H1 (cell line): ENCODE results near the gene RNF214. TPM values are rescaled to one million over a fixed set of nuclear protein-coding genes. Genes with fewer than 3 reads are reported as not detected.

ENCODE experiments used
- CTCF ChIA-PET: fragments of 300-600 bp; sonication (Branson Sonifier 250); formaldehyde crosslinking; loops from one replicate; lab custom pipeline; 2021; ENCODE audit not compliant: partially characterized antibody; lab: Charles Lee
- POLR2A ChIA-PET: fragments of 300-600 bp; sonication (Branson Sonifier 250); formaldehyde crosslinking; loops from one replicate; lab custom pipeline; 2021; ENCODE audit warnings: inconsistent platforms; ENCODE audit not compliant: partially characterized antibody; lab: Charles Lee
- DNase-seq, 2 experiments: peaks; one replicate each; pipeline versions ENCODE4 v3.0.0 to v3.0.0-alpha.2; 2010 to 2022; ENCODE audit warnings: low spot score in 2 of 2, low read depth in 1 of 2, mixed read lengths in 1 of 2
- FAIRE-seq: peaks from 2 replicates; lab custom pipeline; 2011; peaks lifted over from hg19 to GRCh38; lab: Jason Lieb, UNC
- H2AFZ ChIP-seq: 2 replicates; pipeline ENCODE4 v1.8.1; 2012; ENCODE audit warnings: low read length, inconsistent platforms
- H2AK5ac ChIP-seq: 2 replicates; pipeline ENCODE4 v1.6.1; 2013; ENCODE audit warnings: low read depth, low read length
- H2BK120ac ChIP-seq: replicated peaks from 2 replicates; pipeline ENCODE3; 2013; ENCODE audit warnings: low read depth, low read length, inconsistent platforms
- H2BK12ac ChIP-seq: 2 replicates; pipeline ENCODE4 v1.6.1; 2013; ENCODE audit warnings: low read depth, low read length
- H2BK15ac ChIP-seq: 2 replicates; pipeline ENCODE4 v1.6.1; 2013; ENCODE audit warnings: low read length
- H2BK20ac ChIP-seq: 2 replicates; pipeline ENCODE4 v1.6.1; 2013; ENCODE audit warnings: low read length
- H2BK5ac ChIP-seq: 2 replicates; pipeline ENCODE4 v1.6.1; 2013; ENCODE audit warnings: low read depth, low read length
- H3K14ac ChIP-seq: 2 replicates; pipeline ENCODE4 v1.6.1; 2013; ENCODE audit warnings: inconsistent platforms; ENCODE audit not compliant: insufficient read length
- H3K18ac ChIP-seq: 2 replicates; pipeline ENCODE4 v1.6.1; 2013; ENCODE audit warnings: low read length; ENCODE audit errors: extremely low read depth
- H3K23ac ChIP-seq: 2 replicates; pipeline ENCODE4 v1.6.1; 2013; ENCODE audit warnings: inconsistent platforms; ENCODE audit not compliant: insufficient read length
- H3K23me2 ChIP-seq: 2 replicates; pipeline ENCODE4 v1.6.1; 2013; ENCODE audit warnings: low read depth, low read length
- H3K27ac ChIP-seq: 2 replicates; pipeline ENCODE4 v1.6.1; 2011; ENCODE audit warnings: low read depth, low read length, inconsistent platforms
- H3K27me3 ChIP-seq, 4 experiments: replicated peaks in 1 of 4; 1 replicate in 1 of 4; 2 replicates in 3 of 4; pipeline versions ENCODE4 v1.6.1 to v1.8.1; 2011 to 2013; ENCODE audit warnings: low read length in 3 of 4, mild to moderate bottlenecking in 3 of 4, inconsistent platforms in 2 of 4, mixed read lengths in 2 of 4, moderate library complexity in 1 of 4; ENCODE audit not compliant: control insufficient read depth in 3 of 4, insufficient read depth in 3 of 4; ENCODE audit errors: extremely low read depth in 1 of 4
- H3K36me3 ChIP-seq, 4 experiments: 2 replicates each; pipeline versions ENCODE4 v1.6.1 to v1.8.1; 2011 to 2013; ENCODE audit warnings: mild to moderate bottlenecking in 4 of 4, low read length in 3 of 4, moderate library complexity in 2 of 4, control low read depth in 1 of 4, inconsistent platforms in 1 of 4; ENCODE audit not compliant: insufficient read depth in 4 of 4, control insufficient read depth in 2 of 4
- H3K4ac ChIP-seq: replicated peaks from 2 replicates; pipeline ENCODE3; 2013; ENCODE audit warnings: low read length, low read depth, mixed read lengths, inconsistent platforms; ENCODE audit not compliant: insufficient read length
- H3K4me1 ChIP-seq, 4 experiments: replicated peaks in 1 of 4; 1 replicate in 1 of 4; 2 replicates in 3 of 4; pipeline versions ENCODE4 v1.6.1 to v1.8.1; 2011 to 2013; ENCODE audit warnings: low read length in 3 of 4, inconsistent platforms in 2 of 4, mixed read lengths in 1 of 4; ENCODE audit not compliant: insufficient read depth in 4 of 4, control insufficient read depth in 3 of 4
- H3K4me2 ChIP-seq, 2 experiments: 2 replicates each; pipeline versions ENCODE4 v1.6.1 to v1.8.1; 2011 to 2013; ENCODE audit warnings: low read depth in 2 of 2, low read length in 2 of 2, control low read depth in 1 of 2, inconsistent platforms in 1 of 2, mild to moderate bottlenecking in 1 of 2; ENCODE audit not compliant: insufficient read depth in 1 of 2
- H3K4me3 ChIP-seq, 4 experiments: fragments of 200-600, 300-600 bp in 1 of 4; sonication (generic), shearing (Covaris generic), sonication (Bioruptor Twin) in 1 of 4; 2 replicates each; pipeline versions ENCODE4 v1.5.1 to v1.8.1; 2011 to 2016; ENCODE audit warnings: low read length in 4 of 4, low read depth in 3 of 4, control low read depth in 2 of 4, inconsistent platforms in 2 of 4, mild to moderate bottlenecking in 2 of 4, mixed read lengths in 1 of 4, moderate library complexity in 1 of 4; ENCODE audit not compliant: insufficient read depth in 2 of 4; ENCODE audit errors: extremely low read depth in 1 of 4
- H3K56ac ChIP-seq: replicated peaks from 2 replicates; pipeline ENCODE3; 2013; ENCODE audit warnings: low read depth, mild to moderate bottlenecking, mixed read lengths, low read length, inconsistent platforms; ENCODE audit not compliant: insufficient read length
- H3K79me1 ChIP-seq: 2 replicates; pipeline ENCODE4 v1.6.1; 2013; ENCODE audit warnings: low read depth, low read length, control low read depth
- H3K79me2 ChIP-seq, 2 experiments: 2 replicates each; pipeline versions ENCODE4 v1.6.1 to v1.8.1; 2012 to 2013; ENCODE audit warnings: low read length in 2 of 2, mild to moderate bottlenecking in 2 of 2, inconsistent platforms in 1 of 2; ENCODE audit not compliant: insufficient read depth in 2 of 2, control insufficient read depth in 1 of 2
- H3K9ac ChIP-seq, 4 experiments: replicated peaks in 1 of 4; 1 replicate in 1 of 4; 2 replicates in 3 of 4; pipeline versions ENCODE4 v1.6.1 to v1.8.1; 2011 to 2013; ENCODE audit warnings: low read depth in 3 of 4, low read length in 3 of 4, control low read depth in 2 of 4, mild to moderate bottlenecking in 2 of 4, moderate library complexity in 2 of 4, inconsistent platforms in 1 of 4; ENCODE audit errors: extremely low read depth in 1 of 4
- H3K9me3 ChIP-seq, 2 experiments: 2 replicates each; pipeline versions ENCODE4 v1.6.1 to v1.8.1; 2012 to 2013; ENCODE audit warnings: mild to moderate bottlenecking in 2 of 2, moderate library complexity in 2 of 2, control low read depth in 1 of 2, inconsistent platforms in 1 of 2, low read depth in 1 of 2, low read length in 1 of 2, mixed read lengths in 1 of 2; ENCODE audit not compliant: insufficient read depth in 2 of 2
- H4K20me1 ChIP-seq, 2 experiments: replicated peaks in 1 of 2; 2 replicates each; pipeline versions ENCODE3 to v1.8.1; 2011 to 2013; ENCODE audit warnings: inconsistent platforms in 2 of 2, low read length in 2 of 2, mild to moderate bottlenecking in 1 of 2; ENCODE audit not compliant: insufficient read depth in 2 of 2, control insufficient read depth in 1 of 2
- H4K5ac ChIP-seq: 2 replicates; pipeline ENCODE4 v1.6.1; 2013; ENCODE audit warnings: low read length, low read depth, mixed read lengths, inconsistent platforms; ENCODE audit not compliant: insufficient read length
- H4K8ac ChIP-seq: 2 replicates; pipeline ENCODE4 v1.8.0; 2013; ENCODE audit warnings: mild to moderate bottlenecking, moderate library complexity, low read length, inconsistent platforms; ENCODE audit not compliant: insufficient read depth; ENCODE audit errors: extremely low read depth
- H4K91ac ChIP-seq: replicated peaks from 2 replicates; pipeline ENCODE3; 2013; ENCODE audit warnings: low read length, mixed read lengths, inconsistent platforms; ENCODE audit not compliant: insufficient read length
- CREB1 ChIP-seq: IDR thresholded peaks from 2 replicates; pipeline ENCODE4 v1.6.1; 2012; ENCODE audit warnings: inconsistent platforms
- HDAC6 ChIP-seq: IDR thresholded peaks from one replicate; pipeline ENCODE4 v1.7.1; 2012; ENCODE audit warnings: low read depth, mild to moderate bottlenecking, inconsistent platforms, low read length, moderate library complexity
- PHF8 ChIP-seq: fragments of 200-600 bp; sonication (generic); conservative IDR thresholded peaks from 2 replicates; pipeline ENCODE4 v1.7.1; 2012; ENCODE audit warnings: low read depth, mild to moderate bottlenecking, inconsistent platforms, low read length, moderate library complexity
- TAF7 ChIP-seq: optimal IDR thresholded peaks from 2 replicates; pipeline ENCODE3; 2011; ENCODE audit warnings: low read depth, mild to moderate bottlenecking, inconsistent platforms, low read length, moderate library complexity, borderline replicate concordance
- ZNF274 ChIP-seq: IDR thresholded peaks from 2 replicates; pipeline ENCODE4 v1.7.0; 2012; ENCODE audit warnings: low read length, borderline replicate concordance; ENCODE audit errors: extremely low read depth
- WGBS, 2 experiments: shearing (Covaris generic) in 1 of 2; methylation state at CpG; one replicate each; pipeline versions ENCODE4 v1.1.6 to v1.1.7; 2013 to 2015; ENCODE audit warnings: low lambda C conversion rate in 2 of 2, mixed read lengths in 2 of 2, inconsistent platforms in 1 of 2, low coverage in 1 of 2, missing lambda C conversion rate in 1 of 2; ENCODE audit not compliant: insufficient replicate concordance in 2 of 2, insufficient coverage in 1 of 2, insufficient read length in 1 of 2; ENCODE audit errors: extremely low coverage in 1 of 2, missing lambda C conversion rate in 1 of 2; 5-methylcytosine and 5-hydroxymethylcytosine counted together
- polyA plus RNA-seq, 7 experiments: library from polyadenylated mRNA; depleted of rRNA in 3 of 7; stranded (reverse) in 5 of 7; unstranded in 2 of 7; fragments of >200 nt in 5 of 7; fragments of 200-250 nt in 2 of 7; gene quantifications; 1 replicate in 5 of 7; 2 replicates in 1 of 7; 4 replicates in 1 of 7; pipeline versions ENCODE4 v1.2.1 to v1.2.3, GENCODE V29; 2011 to 2013; ENCODE audit warnings: missing spikeins in 2 of 7, mixed read lengths in 2 of 7
- total RNA-seq: library from RNA; stranded (reverse); fragmentation: NEBNext Ultra II Directional; extraction: Animal tissue kit (Norgen Biotek cat#: 25700); gene quantifications from 2 replicates; pipeline ENCODE4 v1.2.1, GENCODE V29; 2021

Gene RNF214
- total and polyA plus RNA-seq, 2 of the 8 experiments (the other 6 are each of a cell fraction or from before 2014, with no cell fraction given): 34.9 to 35.6 TPM

DNA sequence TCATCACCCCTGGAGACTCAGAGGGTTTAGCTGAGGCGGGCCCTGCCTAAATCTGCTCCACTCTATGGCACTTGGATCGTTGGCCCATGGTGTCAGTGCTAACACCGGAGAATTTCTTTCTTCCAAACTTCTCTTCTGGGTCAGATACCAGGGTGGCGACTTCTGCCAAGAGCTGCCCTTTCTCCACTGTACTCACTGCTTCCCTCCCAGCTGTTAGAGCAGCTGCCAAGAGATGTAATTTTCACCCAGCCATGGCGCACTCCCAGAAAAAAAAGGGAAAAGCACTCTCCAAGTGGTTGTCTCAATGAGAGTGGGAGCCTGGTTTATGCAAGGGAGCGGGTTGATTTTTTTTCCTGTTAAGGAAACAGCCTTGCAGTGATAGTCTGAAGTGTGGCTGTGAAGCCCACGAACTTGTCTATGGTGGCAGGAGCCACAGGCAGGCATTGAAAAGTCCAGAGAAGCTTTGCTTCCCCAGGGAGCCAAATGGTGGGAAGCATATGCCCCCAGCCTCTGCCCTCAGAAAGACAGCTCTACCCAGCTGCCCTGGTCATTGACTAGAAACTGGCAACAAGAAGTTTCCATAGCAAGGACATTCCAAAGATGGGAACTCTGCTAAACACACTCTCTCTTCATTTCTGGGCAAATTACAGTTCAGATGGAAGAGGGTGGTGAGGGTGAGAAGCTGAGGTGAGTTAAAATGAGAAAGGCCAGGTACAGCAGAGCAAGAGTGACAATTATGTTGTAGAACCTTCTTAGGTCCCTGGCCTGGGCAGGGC is 11.3 kb upstream of the RNF214 start:
- Histone ChIP-seq H3K23me2 (no peaks in the 10 kb centered on the region), H2BK20ac (no peak overlapping the region), H3K4ac (no peak overlapping the region), H3K9ac (no peak overlapping the region), H2BK12ac (no peak overlapping the region), H4K5ac (no peak overlapping the region), H2AK5ac (no peak overlapping the region), H3K4me2 (no peak overlapping the region), H3K23ac (no peak overlapping the region), H3K79me2 (no peaks in the 10 kb centered on the region; a peak in 1 of 4 replicates), H3K27ac (no peak overlapping the region), H3K36me3 (peaks cover 9 to 38% (median 27%) of the 10 kb centered on the region in 4 experiments; a peak in 7 of 8 replicates), H2BK15ac (no peak overlapping the region), H3K27me3 (no peaks in the 10 kb centered on the region), H4K20me1 (peaks cover 0 to 1% of the 10 kb centered on the region in 2 experiments), H2AFZ (no peak overlapping the region), H3K18ac (no peak overlapping the region), H2BK5ac (0 out of 2 replicates have a peak overlapping the region, but pooled peaks have one; percentile 21), H3K9me3 (no peaks in the 10 kb centered on the region), H2BK120ac (no peak overlapping the region), H3K4me1 (no peaks in the 10 kb centered on the region), H3K14ac (no peak overlapping the region), H3K56ac (no peak overlapping the region), H4K91ac (no peak overlapping the region), H3K79me1 (no peaks in the 10 kb centered on the region), H3K4me3 (no peak overlapping the region), H4K8ac (no peak overlapping the region)
- DNase-seq (no peak), FAIRE-seq (no peak)
- ChIA-PET POLR2A (interaction anchor here (0.8 to 4.0 kb wide), 12 partner anchors 10 to 348 kb away, joined by 3 to 17 read pairs (median 5); partner anchors contain the start of genes PCSK7, SIDT2 and TAGLN), CTCF (interaction anchor here (0.9 to 25.0 kb wide), 8 partner anchors 9 to 82 kb away, joined by 3 to 449 read pairs (median 6); partner anchors contain the start of genes PCSK7, SIDT2 and TAGLN)
- TF ChIP-seq PHF8: no peak
- no peak for TF ChIP-seq CREB1
- no peak for TF ChIP-seq ZNF274
- TF ChIP-seq TAF7: no peak
- TF ChIP-seq HDAC6: no peak
- 80% methylated on average over 7 of the region's 7 CpGs; no CpG with 5 or more reads in 1 of the 2 experiments for WGBS, 2 experiments
